ENCODE measurements around the gene DYNC2H1.
"Not testable (repeated sequence)": the region's sequence is repeated elsewhere in the genome, so short reads cannot be mapped to it uniquely, and the experiment has no call there.

The DYNC2H1 gene

DNA sequence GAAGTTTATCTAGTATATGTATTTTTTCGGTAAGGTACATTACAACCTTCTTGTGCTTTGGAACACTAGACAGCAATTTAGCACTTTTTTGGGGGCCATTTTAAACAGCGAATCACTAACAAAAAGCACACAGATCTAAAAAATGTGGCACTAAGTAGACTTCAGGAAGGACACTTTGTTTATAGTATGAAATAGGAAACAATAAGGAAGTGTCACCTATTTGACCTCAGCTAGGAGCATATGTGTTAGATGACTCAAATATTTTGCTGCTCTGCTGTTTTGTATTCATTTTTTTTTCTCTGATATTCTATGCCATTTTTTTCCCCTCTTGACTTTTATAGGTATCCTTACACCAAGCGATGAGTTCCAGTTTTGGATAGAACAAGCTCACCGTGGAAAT lies 5.6 kb downstream of the DYNC2H1 start:
- DNase-seq (ENCODE audit: low read depth) = no peak
- no peak overlapping the region for H3K4me3 ChIP-seq (ENCODE audit: low read depth, low read length)
- TF ChIP-seq, protein P1, sequence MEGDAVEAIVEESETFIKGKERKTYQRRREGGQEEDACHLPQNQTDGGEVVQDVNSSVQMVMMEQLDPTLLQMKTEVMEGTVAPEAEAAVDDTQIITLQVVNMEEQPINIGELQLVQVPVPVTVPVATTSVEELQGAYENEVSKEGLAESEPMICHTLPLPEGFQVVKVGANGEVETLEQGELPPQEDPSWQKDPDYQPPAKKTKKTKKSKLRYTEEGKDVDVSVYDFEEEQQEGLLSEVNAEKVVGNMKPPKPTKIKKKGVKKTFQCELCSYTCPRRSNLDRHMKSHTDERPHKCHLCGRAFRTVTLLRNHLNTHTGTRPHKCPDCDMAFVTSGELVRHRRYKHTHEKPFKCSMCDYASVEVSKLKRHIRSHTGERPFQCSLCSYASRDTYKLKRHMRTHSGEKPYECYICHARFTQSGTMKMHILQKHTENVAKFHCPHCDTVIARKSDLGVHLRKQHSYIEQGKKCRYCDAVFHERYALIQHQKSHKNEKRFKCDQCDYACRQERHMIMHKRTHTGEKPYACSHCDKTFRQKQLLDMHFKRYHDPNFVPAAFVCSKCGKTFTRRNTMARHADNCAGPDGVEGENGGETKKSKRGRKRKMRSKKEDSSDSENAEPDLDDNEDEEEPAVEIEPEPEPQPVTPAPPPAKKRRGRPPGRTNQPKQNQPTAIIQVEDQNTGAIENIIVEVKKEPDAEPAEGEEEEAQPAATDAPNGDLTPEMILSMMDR (IDR thresholded peaks at IDR 0.05; ENCODE audit: low read depth, low read length, missing control alignments) = no peak

DNA sequence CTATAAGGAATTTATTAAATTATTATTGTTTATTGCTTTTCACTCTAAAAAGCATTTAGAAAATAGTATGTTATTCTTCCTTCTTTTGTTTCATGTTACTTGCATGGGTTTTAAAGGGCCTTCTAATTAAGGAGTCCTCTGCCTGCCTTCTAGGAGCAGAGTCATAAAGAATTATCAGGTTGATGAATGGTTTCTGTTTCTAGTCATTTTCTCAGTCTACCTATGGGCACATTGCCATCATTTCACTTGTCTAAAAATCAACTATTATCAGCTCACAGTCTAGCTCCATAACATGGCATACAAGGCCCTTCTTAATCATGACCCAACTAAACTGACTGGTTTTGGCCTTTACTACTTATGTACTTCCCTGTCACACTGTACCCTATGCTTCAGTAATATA lies 16.2 kb downstream of the DYNC2H1 start:
- no peak overlapping the region for H3K4me3 ChIP-seq (ENCODE audit: low read depth, low read length)
- TF ChIP-seq, protein P1 (IDR thresholded peaks at IDR 0.05; ENCODE audit: low read depth, low read length, missing control alignments) = no peak
- DNase-seq (ENCODE audit: low read depth) = no peak

DNA sequence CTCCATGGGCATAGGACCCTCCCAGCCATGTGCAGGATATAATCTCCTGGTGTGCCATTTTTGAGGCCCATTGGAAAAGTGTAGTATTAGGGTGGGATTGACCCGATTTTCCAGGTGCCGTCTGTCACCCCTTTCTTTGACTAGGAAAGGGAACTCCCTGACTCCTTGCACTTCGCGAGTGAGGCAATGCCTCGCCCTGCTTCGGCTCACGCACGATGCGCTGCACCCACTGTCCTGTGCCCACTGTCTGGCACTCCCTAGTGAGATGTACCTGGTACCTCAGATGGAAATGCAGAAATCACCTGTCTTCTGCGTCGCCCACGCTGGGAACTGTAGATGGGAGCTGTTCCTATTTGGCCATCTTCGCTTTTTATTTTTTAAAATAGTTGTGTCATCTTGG lies 32.8 kb downstream of the DYNC2H1 start:
- not testable (repeated sequence) for H3K4me3 ChIP-seq (ENCODE audit: low read depth, low read length); DNase-seq (ENCODE audit: low read depth)

- no peak overlapping the region for H3K4me3 ChIP-seq (ENCODE audit: low read depth, low read length)
- DNase-seq (ENCODE audit: low read depth) = no peak
- TF ChIP-seq, protein P1 (IDR thresholded peaks at IDR 0.05; ENCODE audit: low read depth, low read length, missing control alignments) = no peak
These were observed 38.4 kb downstream of the DYNC2H1 start for GRCh38 chr11:103147627-103148026.

DNA sequence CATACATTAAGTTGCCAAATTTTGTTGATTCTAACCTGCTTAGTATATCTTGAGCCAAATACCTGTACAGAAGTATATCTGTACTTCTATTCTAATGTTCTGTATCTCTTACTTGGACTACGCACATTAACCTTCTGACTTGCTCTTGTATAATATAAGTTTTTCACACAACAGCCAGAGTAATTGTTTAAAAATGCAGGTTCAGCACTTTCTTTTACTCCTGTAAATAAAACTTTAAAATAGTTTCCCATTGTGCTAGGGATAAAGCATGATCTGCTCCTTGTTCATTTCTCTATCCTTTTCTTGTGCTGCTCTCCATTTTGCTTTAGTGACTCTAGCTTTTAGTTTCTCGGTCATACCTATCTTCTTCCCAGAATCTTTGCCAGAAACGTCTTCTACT lies 48.3 kb downstream of the DYNC2H1 start:
- H3K4me3 ChIP-seq (ENCODE audit: low read depth, low read length) = no peak overlapping the region
- TF ChIP-seq, protein P1 (IDR thresholded peaks at IDR 0.05; ENCODE audit: low read depth, low read length, missing control alignments) = no peak
- no peak for DNase-seq (ENCODE audit: low read depth)

DNA sequence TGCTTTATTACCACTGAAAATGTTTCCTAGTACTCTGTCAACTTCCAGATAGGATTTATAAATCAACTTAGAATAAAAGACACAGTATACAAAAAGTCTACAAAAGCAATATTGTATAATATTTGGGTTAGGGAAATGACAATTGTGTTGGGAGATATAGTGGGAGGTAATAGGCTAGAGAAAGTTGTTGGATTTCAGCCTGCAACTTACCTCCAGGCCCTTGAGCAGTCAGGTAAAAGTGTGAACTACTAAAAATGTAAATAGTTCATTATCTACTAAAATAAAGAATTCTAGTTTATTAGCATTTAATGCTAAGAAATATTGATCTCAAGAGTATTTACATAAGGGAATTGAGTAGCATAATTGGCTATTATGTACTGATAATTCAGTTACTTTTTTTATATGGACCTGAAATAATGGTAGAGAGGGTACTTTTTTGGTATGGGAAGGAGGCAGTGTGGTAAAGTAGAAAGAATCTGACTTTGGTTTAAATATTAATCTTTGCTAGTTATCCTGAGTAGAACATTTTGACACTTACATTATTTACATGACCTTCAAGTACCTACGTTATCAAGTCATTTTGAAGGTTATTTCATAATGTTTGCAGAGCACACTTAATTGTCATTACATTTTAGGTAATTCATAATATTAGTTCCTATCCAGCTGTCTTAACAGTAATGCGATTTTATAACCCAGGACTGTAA lies 55.0 kb downstream of the DYNC2H1 start:
- TF ChIP-seq, protein P1 (IDR thresholded peaks at IDR 0.05; ENCODE audit: low read depth, low read length, missing control alignments) = no peak
- no peak overlapping the region for H3K4me3 ChIP-seq (ENCODE audit: low read depth, low read length)
- no peak for DNase-seq (ENCODE audit: low read depth)

DNA sequence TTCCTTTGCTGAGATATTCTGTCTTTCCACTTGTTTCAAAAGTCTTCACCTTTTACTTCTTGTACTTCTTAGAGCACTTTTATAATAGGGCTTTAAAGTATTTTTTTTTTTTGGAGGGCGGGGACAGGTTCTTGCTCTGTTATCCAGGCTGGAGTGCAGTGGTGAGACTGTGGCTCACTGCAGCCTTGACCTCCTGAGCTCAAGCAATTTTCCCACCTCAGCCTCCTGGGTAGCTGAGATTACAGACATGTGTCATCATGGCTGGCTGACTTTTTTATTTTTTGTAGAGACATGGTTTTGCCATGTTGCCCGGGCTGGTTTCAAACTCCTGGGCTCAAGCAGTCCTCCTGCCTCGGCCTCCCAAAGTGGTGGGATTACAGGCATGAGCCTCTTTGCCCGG lies 57.9 kb downstream of the DYNC2H1 start:
- no peak for DNase-seq (ENCODE audit: low read depth)
- H3K4me3 ChIP-seq (ENCODE audit: low read depth, low read length) = no peak overlapping the region
- TF ChIP-seq, protein P1 (IDR thresholded peaks at IDR 0.05; ENCODE audit: low read depth, low read length, missing control alignments) = no peak
